ENCODE results near the gene UTP14A.
A peak's percentile ranks its signal among the peaks of the same experiment; 100 is the strongest.
"Not testable (repeated sequence)": the region's sequence is repeated elsewhere in the genome, so short reads cannot be mapped to it uniquely, and the experiment has no call there.

Gene UTP14A, protein sequence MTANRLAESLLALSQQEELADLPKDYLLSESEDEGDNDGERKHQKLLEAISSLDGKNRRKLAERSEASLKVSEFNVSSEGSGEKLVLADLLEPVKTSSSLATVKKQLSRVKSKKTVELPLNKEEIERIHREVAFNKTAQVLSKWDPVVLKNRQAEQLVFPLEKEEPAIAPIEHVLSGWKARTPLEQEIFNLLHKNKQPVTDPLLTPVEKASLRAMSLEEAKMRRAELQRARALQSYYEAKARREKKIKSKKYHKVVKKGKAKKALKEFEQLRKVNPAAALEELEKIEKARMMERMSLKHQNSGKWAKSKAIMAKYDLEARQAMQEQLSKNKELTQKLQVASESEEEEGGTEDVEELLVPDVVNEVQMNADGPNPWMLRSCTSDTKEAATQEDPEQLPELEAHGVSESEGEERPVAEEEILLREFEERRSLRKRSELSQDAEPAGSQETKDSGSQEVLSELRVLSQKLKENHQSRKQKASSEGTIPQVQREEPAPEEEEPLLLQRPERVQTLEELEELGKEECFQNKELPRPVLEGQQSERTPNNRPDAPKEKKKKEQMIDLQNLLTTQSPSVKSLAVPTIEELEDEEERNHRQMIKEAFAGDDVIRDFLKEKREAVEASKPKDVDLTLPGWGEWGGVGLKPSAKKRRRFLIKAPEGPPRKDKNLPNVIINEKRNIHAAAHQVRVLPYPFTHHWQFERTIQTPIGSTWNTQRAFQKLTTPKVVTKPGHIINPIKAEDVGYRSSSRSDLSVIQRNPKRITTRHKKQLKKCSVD

DNA sequence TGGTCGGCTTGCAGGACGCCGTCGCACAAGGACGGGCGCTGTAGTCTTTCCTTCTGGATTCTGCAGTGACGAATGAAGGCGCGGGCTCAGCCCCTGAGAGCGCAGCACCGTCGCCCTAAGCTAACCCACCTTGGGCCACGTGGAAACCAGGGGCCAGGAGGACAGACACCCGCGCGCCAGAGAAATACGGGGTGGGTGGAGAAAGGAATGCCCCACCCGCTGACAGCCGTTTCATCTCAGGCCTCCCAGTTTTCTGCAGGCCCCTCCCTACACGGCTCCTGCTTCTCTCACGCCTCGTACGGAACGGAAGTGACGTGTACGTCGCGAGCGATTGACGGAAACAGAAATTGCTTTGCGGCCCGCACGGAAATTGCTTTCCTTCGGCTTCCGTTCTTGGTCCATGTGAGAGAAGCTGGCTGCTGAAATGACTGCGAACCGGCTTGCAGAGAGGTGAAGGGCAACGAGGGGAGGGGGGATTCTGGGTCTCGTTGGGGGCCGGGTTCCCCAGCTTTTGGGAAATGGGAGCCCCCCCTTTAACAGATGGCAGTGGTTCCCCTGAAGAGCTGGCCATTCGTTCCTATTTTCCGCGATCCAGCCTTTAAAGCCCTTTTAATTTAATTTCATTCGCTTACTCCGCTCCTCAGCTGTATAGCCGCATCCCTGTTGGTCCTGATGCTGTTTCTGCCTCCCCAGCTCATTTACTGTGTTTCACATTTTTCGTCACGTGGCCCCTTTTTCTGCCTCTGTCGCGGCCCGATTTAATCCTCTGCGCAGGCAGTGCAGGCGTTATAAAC is at the start of gene UTP14A:
UTP14A (plus strand) TSS at position 378 of the 794 bp plus-strand sequence; CDS start at position 425, 47 bp downstream.
- DNase-seq: peak; percentile 73 to 98 (median 83)
- intact Hi-C loops (cut with DNase I): no loop called here

DNA sequence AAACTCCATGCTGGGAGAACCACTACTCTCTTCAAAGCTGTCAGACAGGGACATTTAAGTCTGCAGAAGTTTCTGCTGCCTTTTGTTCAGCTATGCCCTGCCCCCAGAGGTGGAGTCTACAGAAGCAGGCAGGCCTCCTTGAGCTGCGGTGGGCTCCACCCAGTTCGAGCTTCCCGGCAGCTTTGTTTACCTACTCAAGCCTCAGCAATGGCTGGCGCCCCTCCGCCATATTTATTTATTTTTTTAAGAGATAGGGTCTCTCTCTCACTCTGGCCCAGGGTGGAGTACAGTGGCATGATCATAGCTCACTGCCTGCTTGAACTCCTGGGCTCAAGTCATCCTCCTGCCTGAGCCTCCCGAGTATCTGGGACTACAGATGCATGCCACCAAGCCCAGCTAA is 46.8 kb upstream of the UTP14A start:
- intact Hi-C loops (cut with DNase I); DNase-seq: not testable (repeated sequence)

DNA sequence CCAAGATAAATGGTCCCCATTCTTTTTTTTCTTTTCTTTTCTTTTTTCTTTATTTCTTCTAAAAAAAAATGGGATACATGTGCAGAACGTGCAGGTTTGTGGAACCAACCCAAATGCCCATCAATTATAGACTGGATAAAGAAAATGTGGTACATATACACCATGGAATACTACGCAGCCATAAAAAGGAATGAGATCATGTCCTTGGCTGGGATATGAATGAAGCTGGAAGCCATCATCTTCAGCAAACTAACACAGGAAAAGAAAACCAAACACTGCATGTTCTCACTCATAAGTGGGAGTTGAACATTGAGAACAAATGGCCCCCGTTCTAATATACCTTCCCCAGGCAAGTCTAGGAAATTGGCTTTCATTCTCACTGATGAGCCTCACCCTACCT is 39.6 kb upstream of the UTP14A start:
- DNase-seq; intact Hi-C loops (cut with DNase I): not testable (repeated sequence)

DNA sequence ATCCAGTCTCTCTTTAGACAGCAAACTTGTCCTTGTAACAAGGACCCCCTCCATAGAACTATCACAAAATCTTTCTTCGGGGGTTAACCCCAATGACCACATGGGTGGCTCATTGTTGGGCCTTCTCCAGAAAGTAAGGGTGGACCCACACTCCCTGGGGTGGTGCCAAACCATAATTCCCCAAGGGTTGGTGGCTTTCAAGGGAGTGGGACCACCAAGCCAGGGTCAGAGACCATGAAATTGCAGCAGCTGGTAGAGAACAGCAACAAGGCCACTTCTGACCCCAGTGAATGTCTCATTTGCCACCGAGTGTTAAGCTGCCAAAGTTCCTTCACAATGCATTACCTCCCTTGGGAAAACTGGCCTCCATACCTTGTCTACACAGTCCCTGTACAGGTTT is 33.4 kb upstream of the UTP14A start:
- intact Hi-C loops (cut with DNase I): no loop called here
- no peak for DNase-seq

DNA sequence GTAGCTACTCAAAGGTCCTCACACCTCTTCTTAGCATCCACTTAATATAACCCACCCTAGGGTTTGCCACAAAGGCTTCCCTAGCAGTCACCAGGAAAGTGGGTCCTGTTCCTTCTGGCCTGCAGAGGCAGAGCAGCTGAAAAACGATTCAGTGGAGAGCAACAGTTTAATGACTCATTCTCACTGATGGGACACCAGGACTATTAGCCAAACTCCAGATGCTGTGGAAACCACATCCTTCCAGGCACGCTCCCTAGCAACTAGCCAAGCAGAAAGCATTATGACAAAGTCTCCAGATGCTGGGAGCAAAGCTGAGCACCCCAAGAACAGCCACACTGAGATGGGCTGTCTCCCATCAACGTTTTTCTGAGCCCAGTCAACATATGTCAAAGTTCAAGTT is 30.3 kb upstream of the UTP14A start:
- DNase-seq: no peak
- intact Hi-C loops (cut with DNase I): no loop called here

DNA sequence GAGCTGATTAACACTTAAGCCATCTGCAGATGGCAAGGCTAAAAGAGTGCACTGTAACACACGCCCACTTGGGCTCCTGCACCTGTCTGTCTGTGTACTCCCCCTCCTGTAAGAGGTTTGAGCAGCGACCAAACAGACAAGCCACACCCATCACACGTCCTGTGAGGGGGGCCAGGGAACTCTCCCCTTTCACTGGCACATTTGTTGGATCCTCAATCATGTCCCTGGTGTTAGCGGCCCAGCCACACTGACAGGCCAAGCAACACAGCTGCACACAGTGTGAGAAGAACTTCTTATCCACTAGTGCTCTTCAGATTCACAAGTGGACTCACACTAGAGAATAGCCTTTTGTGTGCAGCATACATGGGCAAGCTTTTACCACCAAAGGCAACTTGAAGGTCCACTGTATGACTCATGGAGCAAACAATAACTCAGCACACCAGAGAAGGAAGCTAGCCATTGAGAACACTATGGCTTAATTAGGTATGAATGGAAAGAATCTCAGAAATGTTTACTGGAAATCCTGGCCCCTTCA is 29.1 kb upstream of the UTP14A start:
- intact Hi-C loops (cut with DNase I): no loop called here
- no peak for DNase-seq

DNA sequence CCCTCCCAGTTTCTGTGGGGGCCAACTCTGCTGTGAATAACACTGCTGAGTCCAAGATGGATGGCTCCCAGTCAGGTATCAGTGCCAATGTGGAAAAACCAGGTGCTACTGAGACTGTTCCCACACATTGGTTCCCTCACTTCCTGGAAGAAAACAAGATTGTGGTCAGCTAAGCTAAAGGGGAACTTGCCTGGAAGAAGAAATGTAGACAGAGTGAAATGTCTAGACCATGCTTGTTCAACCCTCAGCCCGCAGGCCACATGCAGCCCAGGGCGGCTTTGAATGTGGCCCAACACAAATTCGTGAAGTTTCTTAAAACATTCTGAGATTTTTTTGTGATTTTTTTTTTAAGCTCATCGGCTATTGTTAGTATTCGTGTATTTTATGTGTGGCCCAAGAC is 28.6 kb upstream of the UTP14A start:
- intact Hi-C loops (cut with DNase I): no loop called here
- no peak for DNase-seq

DNA sequence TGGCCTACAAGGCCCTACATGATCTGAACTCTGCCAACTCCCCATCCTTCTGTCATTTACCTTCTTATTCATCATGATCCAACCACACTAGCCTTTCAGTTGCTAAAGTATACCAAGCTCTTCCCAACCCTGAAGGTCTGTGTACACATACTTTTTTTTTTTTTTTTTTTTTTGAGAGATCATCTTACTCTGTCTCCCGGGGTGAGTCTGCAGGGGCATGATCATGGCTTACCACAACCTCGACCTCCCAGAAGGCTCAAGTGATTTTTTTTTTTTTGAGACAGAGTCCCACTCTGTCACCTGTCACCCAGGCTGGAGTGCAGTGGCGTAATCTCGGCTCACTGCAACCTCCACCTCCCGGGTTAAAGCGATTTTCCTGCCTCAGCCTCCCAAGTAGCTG is 5.9 kb upstream of the UTP14A start:
- no peak for DNase-seq
- intact Hi-C loops (cut with DNase I): no loop called here

DNA sequence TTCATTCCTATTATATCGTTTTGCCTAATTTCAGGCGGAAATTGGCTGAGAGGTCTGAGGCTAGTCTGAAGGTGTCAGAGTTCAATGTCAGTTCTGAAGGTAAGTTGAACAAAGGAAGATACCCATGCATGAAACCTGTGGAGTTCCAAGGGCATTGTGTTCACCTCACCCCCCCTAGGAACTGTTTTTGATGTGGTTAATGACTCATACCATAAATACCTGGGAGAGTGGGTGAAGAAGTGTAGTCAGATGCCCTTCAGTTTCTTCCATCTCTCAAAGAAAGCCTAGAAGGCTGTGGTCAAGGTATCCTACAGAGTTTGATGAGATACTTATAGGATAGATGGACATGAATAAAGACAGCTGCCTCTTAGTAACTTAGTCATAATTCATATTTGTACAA is 2.7 kb downstream of the UTP14A start:
- intact Hi-C loops (cut with DNase I): no loop called here
- DNase-seq: no peak

DNA sequence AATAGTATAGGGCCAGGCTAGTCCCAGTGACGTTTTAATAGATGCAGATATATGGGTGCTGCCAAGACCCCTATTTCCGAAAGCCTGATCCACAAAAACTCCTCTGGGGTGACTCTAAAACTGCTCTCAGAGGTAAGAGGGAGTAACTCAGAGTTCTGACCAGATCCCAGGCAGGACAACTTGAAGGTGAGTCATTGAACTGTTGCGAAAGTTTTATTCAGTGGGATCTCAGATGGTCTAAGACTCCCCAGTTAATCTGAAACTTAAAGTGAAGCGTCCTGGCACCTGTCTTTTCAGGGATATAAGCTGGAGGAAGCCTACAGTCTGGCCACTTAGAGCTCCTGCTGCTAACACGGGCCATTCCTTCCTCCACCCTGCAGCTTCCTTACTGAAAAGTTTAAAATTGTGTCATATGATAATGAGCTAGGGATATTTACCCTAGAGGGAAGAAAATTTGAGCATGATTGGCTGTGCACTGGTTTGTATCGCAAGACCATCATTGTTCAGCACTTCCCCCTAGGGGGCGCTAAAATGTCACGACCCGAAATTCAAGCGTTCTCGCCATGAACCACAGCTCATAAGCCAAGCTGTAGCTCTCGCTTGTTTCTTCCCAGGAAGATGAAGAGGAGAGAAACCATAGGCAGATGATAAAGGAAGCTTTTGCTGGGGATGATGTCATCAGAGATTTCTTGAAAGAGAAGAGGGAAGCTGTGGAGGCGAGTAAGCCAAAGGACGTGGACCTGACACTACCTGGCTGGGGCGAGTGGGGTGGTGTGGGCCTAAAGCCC is 19.5 kb downstream of the UTP14A start:
- intact Hi-C loops (cut with DNase I): loop anchor here (1.0 to 10.0 kb wide), 2 partner anchors 135 to 321 kb away; no protein-coding TSS in a partner anchor
- DNase-seq: peak in 8 of 10 donors; percentile 51 to 96 (median 72)

DNA sequence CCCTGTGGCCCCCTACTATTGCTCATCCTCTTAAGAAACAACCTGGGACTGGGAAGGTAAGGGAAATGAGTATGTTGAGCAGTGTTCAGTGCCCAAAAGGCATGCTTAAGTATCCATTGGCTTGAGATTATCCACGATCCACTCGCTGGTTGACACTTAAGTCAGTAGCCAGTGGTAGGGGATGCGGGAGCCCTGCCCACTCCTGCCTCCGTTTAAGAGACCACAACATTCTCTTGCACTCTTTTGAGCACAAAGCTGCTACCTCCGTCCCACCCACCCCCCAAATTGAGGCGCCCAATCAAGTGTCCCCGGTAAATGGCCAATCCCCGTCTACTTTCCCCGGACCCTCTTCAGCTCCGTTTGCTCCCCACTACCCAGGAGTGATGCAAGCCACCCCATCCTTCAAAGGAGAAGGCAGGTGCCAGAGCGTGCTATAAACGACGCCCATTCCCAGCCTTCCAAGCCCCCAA is 25.0 kb downstream of the UTP14A start:
- intact Hi-C loops (cut with DNase I): loop anchor here (1.0 kb wide), 1 partner anchor 51 kb away; the partner anchor contains the start of gene BCORL1
- no peak for DNase-seq

DNA sequence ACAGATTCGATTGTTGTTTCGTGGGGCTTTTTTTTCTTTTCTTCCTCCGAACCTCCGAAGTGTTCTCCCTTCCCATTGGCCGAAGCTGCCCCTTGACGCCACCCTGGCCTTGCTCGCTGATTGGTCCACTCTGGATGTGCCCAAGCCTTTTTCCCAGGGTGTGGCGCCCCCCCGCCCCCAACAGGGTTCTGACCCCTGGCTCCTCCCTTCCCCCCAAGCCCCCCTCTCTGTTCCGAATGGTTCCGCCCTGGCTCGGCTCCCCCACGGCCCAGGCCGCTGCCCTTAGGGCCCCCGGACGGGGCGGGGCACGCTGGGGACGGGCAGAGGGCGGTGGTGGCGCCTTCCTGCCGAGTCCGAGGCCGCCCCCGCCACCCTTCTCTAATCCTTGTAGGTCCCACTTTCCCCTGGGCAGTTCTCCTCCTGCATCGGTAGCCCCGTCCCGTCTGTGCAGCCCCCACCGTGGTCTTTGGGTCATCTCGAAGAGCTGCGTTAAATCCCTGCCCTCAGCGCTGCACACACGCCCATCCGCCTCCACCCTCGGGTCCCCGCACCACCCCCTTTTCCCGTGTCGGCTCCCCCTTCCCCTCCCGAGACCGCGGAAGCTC is 25.5 kb downstream of the UTP14A start:
- DNase-seq: peak; percentile 77 to 98 (median 88)
- intact Hi-C loops (cut with DNase I): loop anchor here (1.0 kb wide), 1 partner anchor 51 kb away; the partner anchor contains the start of gene BCORL1

DNA sequence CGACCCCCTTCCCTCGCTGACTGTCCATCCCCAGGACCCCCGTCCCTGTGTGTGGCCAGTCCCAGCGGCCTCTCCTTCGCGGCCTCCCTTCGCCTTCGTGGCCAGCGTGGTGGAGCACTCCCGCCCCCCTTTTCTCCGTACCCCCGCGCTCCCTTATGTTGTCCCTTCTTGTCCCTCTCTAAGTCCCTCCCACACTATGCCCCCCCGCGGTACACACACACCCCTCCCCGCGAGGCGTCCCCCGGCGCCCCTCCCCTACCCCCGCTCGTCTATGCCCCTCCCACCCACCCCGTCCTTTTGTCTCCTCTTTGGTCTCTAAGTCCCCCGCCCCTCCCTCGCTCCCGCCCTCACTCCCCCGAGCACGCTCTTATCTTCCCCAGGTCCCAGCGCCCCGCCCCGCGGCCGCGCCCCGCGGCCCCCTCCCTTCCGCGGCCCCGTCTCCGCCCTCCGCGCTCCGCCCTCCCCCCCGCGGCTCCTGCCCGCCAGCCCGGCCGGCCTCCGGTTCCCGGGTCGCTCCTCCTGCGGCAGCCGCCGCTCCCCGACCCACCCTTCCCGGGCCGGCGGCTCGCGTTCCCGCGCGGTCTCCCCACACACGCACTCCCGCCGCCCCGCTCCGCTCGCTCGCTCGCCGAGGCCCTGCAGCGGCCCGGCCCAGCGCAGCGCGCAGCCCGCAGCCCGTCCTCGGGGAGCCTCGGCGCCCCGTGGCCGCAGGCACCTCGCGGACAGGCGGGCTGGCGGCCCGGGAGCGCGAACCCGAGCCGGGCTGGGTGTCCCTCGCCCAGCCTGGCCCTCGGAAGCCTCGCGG is 26.3 kb downstream of the UTP14A start:
- peak; percentile 63 to 96 (median 77) for DNase-seq
- intact Hi-C loops (cut with DNase I): no loop called here

DNA sequence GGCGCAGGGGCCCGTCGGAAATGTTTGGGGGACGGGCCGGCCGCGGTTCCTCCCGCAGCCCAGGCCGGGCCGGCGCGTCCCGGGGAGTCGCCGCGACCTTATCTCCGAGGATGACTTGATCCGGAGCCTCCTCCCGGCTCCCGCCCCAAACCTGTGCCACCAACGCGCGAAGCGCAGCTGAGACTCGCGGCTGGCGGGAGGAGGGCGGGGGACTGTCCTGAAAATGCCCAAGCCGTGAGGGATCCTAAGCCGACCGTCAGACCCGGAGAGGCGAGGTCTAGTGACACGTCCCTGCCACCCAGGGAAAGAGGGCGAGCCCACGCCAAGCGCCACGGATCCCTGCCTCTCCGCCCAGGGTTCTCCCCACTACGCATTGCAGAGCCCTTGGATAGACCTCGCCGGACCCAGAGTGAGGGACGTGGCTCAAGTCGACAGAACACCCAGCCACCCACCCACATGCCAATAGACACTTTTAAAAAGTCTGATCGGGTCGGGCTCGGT is 26.9 kb downstream of the UTP14A start:
- intact Hi-C loops (cut with DNase I): no loop called here
- DNase-seq: peak in 4 of 10 donors; percentile 10 to 90 (median 60)

DNA sequence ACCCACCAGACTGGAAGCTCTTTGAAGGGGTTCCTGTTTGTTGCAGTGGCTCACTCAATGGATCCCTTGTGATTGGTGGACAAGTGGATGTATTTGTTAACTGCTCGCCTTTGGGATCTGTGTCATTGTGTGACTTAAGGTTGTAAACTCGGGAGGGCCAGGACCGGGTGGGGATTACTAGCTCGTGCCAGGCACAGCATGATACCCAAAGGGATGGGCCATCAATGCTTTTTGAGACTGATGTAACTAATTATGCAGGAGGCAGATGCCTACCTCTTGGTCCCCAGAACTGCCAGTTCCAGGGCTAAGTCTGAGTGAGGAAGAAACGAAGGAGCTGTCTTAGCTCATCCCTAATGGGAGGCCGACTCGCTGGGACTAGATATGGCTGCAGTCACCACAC is 27.7 kb downstream of the UTP14A start:
- intact Hi-C loops (cut with DNase I): no loop called here
- no peak for DNase-seq

DNA sequence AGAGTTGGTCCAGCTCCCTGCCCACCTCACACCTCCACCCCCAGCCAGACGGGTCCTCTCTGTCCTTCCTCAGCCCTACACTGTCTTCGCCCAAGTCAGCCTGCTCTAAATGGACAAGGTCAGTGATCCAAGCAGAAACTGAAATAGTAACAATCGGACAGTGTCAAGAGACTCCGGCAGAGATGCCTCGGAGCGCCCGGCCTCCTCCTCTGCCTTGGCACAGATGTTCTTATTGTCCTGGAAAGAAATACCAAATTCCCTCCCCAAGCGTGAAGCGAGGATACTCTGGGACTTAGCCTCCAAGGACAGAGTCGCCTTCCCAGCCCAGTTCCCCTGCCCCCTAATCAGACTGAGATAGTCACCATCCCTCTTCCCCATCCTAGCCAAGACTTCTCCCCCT is 28.5 kb downstream of the UTP14A start:
- intact Hi-C loops (cut with DNase I): no loop called here
- peak in 2 of 10 donors; percentile 26 to 27 for DNase-seq

DNA sequence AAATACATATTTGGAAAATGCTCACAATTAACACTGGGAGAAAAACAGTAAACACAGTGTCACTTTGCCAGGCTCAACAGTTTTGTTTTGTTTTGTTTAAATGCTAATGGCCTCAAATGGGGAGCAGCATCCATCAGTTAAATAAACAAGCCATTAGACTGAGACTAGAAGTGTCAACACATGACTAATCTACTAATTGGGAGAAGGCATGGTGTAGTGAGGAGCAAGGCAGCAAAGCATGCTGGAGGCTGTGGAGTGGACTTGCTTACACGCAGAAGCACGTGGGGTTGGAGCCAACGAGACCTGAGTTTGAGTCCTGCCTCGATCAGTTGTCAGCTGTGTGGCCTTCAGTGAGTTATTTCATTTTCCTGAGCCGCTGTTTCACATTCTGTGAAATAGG is 29.0 kb downstream of the UTP14A start:
- intact Hi-C loops (cut with DNase I): no loop called here
- DNase-seq: no peak

DNA sequence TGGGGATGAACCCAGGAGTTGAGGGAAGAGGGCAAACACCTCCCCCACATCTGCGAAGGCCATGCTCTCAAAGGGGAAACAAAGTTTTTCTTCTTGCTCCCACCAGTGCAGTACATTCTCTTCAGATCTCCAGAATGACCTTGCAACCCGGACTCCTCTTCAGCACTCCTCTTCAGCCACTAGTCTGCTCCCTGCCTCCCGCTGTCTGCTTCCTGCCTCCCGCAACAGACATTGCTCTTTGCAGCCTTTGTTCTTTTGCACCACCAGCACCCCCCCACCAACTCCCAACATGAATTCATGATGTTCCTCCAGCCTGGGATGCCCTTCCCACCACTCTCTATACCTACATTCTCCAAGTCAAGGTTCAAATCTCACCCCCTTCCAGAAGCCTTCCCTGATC is 32.1 kb downstream of the UTP14A start:
- peak in 1 of 10 donors; percentile 64 for DNase-seq
- intact Hi-C loops (cut with DNase I): no loop called here

Measured in posterior cingulate gyrus (tissue), 11 donors.